CD4-positive, CD25-positive, alpha-beta regulatory T cell (primary cell): ENCODE measurements around the gene SWAP70. TPM values are rescaled to one million over a fixed set of nuclear protein-coding genes. Genes with fewer than 3 reads are reported as not detected.

Source experiments
- ATAC-seq, 2 donors: fragments of 150-1000 bp; cut with Tn5 transposase; one replicate each; pipeline ENCODE4 v1.10.0; 2021; ENCODE audit warnings: low read depth in 2 of 2, moderate number of reproducible peaks in 2 of 2, moderate library complexity in 1 of 2
- DNase-seq, 3 donors: peaks; one replicate each; pipeline versions ENCODE4 v3.0.0 to v3.0.0-alpha.2; 2012 to 2022; ENCODE audit warnings: mixed read lengths in 1 of 3
- H3K27ac ChIP-seq: one replicate; pipeline ENCODE4 v1.7.0; 2013; ENCODE audit warnings: mild to moderate bottlenecking, low read length; ENCODE audit not compliant: insufficient read depth, poor library complexity, severe bottlenecking
- H3K27me3 ChIP-seq: one replicate; pipeline ENCODE4 v1.7.0; 2013; ENCODE audit warnings: low read length; ENCODE audit not compliant: control insufficient read depth, insufficient read depth
- H3K36me3 ChIP-seq: one replicate; pipeline ENCODE4 v1.7.0; 2013; ENCODE audit warnings: mild to moderate bottlenecking, low read length, moderate library complexity; ENCODE audit not compliant: control insufficient read depth, insufficient read depth
- H3K4me1 ChIP-seq: 2 replicates; pipeline ENCODE4 v1.7.0; 2013; ENCODE audit warnings: mild to moderate bottlenecking, low read length; ENCODE audit not compliant: insufficient read depth, control insufficient read depth, poor library complexity, severe bottlenecking
- H3K4me3 ChIP-seq: one replicate; pipeline ENCODE4 v1.7.0; 2013; ENCODE audit warnings: low read depth, mild to moderate bottlenecking, low read length, moderate library complexity
- H3K9me3 ChIP-seq, 2 experiments: 1 replicate in 1 of 2; 2 replicates in 1 of 2; pipeline ENCODE4 v1.7.0; 2013; ENCODE audit warnings: low read length in 2 of 2, mild to moderate bottlenecking in 1 of 2, moderate library complexity in 1 of 2; ENCODE audit not compliant: control insufficient read depth in 2 of 2
- H3K27ac Mint-ChIP-seq, 3 donors: one replicate each; pipeline ENCODE4 v1.8.0; 2020 to 2022; ENCODE audit warnings: mild to moderate bottlenecking in 3 of 3, mixed read lengths in 3 of 3, moderate library complexity in 2 of 3
- H3K27me3 Mint-ChIP-seq: one replicate; pipeline ENCODE4 v1.8.0; 2022; ENCODE audit warnings: mild to moderate bottlenecking, mixed read lengths
- H3K36me3 Mint-ChIP-seq: one replicate; pipeline ENCODE4 v1.8.0; 2020; ENCODE audit warnings: mixed read lengths
- H3K4me1 Mint-ChIP-seq, 4 donors: one replicate each; pipeline ENCODE4 v1.8.0; 2020 to 2022; ENCODE audit warnings: mixed read lengths in 4 of 4, mild to moderate bottlenecking in 1 of 4
- H3K4me3 Mint-ChIP-seq, 4 donors: one replicate each; pipeline ENCODE4 v1.8.0; 2020 to 2022; ENCODE audit warnings: mild to moderate bottlenecking in 4 of 4, mixed read lengths in 4 of 4, moderate library complexity in 3 of 4
- H3K9me3 Mint-ChIP-seq, 7 donors: one replicate each; pipeline ENCODE4 v1.8.0; 2020 to 2022; ENCODE audit warnings: mixed read lengths in 7 of 7, mild to moderate bottlenecking in 3 of 7, moderate library complexity in 2 of 7
- polyA plus RNA-seq, 4 donors: library from polyadenylated mRNA; unstranded; fragments of 300-500 nt; fragmentation: Illumina TruSeq; gene quantifications; one replicate each; pipeline ENCODE4 v1.2.3, GENCODE V29; 2021
- total RNA-seq: library from RNA; stranded (reverse); gene quantifications from one replicate; pipeline ENCODE4 v1.2.3, GENCODE V29; 2022

Gene SWAP70
- total and polyA plus RNA-seq, 5 donors from 2014 or later = 6.1 to 16.3 (median 13.2) TPM

- Mint-ChIP-seq H3K27ac (peak overlapping the region in 1 of 3 donors; percentile 57), H3K4me3 (no peak overlapping the region), H3K27me3 (no peaks in the 10 kb centered on the region), H3K9me3 (peaks cover 0 to 2% (median 0%) of the 10 kb centered on the region in 7 donors), H3K36me3 (peaks cover 28% of the 10 kb centered on the region), H3K4me1 (peaks cover 4 to 27% (median 15%) of the 10 kb centered on the region in 4 donors)
- Histone ChIP-seq H3K27me3 (no peaks in the 10 kb centered on the region), H3K27ac (no peak overlapping the region), H3K9me3 (no peaks in the 10 kb centered on the region), H3K4me3 (no peak overlapping the region), H3K4me1 (no peaks in the 10 kb centered on the region), H3K36me3 (peaks cover 5% of the 10 kb centered on the region)
- no peak for DNase-seq
- no peak for ATAC-seq
These were observed 53.8 kb downstream of the SWAP70 start for GRCh38 chr11:9717719-9718118.

- H3K4me3 Mint-ChIP-seq = no peak overlapping the region
- DNase-seq = no peak
- no peaks in the 10 kb centered on the region for H3K9me3 ChIP-seq
- ATAC-seq = no peak
- peaks cover 5% of the 10 kb centered on the region for H3K36me3 ChIP-seq
- no peaks in the 10 kb centered on the region for H3K27me3 Mint-ChIP-seq
- peak overlapping the region in 2 of 3 donors; percentile 9 to 57 for H3K27ac Mint-ChIP-seq
- H3K4me1 ChIP-seq = no peaks in the 10 kb centered on the region
- no peak overlapping the region for H3K4me3 ChIP-seq
- H3K27me3 ChIP-seq = no peaks in the 10 kb centered on the region
- H3K4me1 Mint-ChIP-seq = peaks cover under 1 to 25% (median 15%) of the 10 kb centered on the region in 4 donors
- H3K27ac ChIP-seq = no peak overlapping the region
- H3K36me3 Mint-ChIP-seq = peaks cover 28% of the 10 kb centered on the region
- peaks cover 0 to 2% (median 0%) of the 10 kb centered on the region in 7 donors for H3K9me3 Mint-ChIP-seq
These were observed 54.3 kb downstream of the SWAP70 start for GRCh38 chr11:9718147-9718546.

GRCh38 chr11:9719566-9720289 lies 55.9 kb downstream of the SWAP70 start:
- Mint-ChIP-seq H3K27me3 (no peaks in the 10 kb centered on the region), H3K4me1 (peaks cover 0 to 25% (median 14%) of the 10 kb centered on the region in 4 donors), H3K36me3 (peaks cover 17% of the 10 kb centered on the region), H3K9me3 (peaks cover 0 to 2% (median 0%) of the 10 kb centered on the region in 7 donors), H3K4me3 (no peak overlapping the region), H3K27ac (peak overlapping the region; percentile 47 to 71 (median 65))
- Histone ChIP-seq H3K9me3 (no peaks in the 10 kb centered on the region), H3K27ac (no peak overlapping the region), H3K36me3 (peaks cover 5% of the 10 kb centered on the region), H3K27me3 (no peaks in the 10 kb centered on the region), H3K4me3 (no peak overlapping the region), H3K4me1 (no peaks in the 10 kb centered on the region)
- peak in 1 of 3 donors; percentile 21 for DNase-seq
- ATAC-seq = no peak

- no peak overlapping the region for H3K27ac ChIP-seq
These were observed 56.4 kb downstream of the SWAP70 start for GRCh38 chr11:9720290-9720630.

GRCh38 chr11:9722023-9722422 lies 58.1 kb downstream of the SWAP70 start:
- no peak for DNase-seq
- Mint-ChIP-seq H3K27ac (no peak overlapping the region), H3K4me1 (peaks cover 0 to 19% (median 8%) of the 10 kb centered on the region in 4 donors), H3K36me3 (peaks cover 3% of the 10 kb centered on the region), H3K9me3 (no peaks in the 10 kb centered on the region), H3K27me3 (no peaks in the 10 kb centered on the region), H3K4me3 (no peak overlapping the region)
- no peak overlapping the region for H3K4me3 ChIP-seq
- ATAC-seq = no peak
- no peak overlapping the region for H3K27ac ChIP-seq
- no peaks in the 10 kb centered on the region for H3K36me3 ChIP-seq
- no peaks in the 10 kb centered on the region for H3K9me3 ChIP-seq
- no peaks in the 10 kb centered on the region for H3K27me3 ChIP-seq
- H3K4me1 ChIP-seq = no peaks in the 10 kb centered on the region

More at GRCh38 chr11:9720290-9720630, 56.4 kb downstream of the SWAP70 start:
- peaks cover 3% of the 10 kb centered on the region for H3K36me3 ChIP-seq
- Mint-ChIP-seq H3K27me3 (no peaks in the 10 kb centered on the region), H3K9me3 (peaks cover 0 to 2% (median 0%) of the 10 kb centered on the region in 7 donors), H3K27ac (peak overlapping the region in 1 of 3 donors; percentile 71), H3K4me3 (no peak overlapping the region), H3K36me3 (peaks cover 15% of the 10 kb centered on the region), H3K4me1 (peaks cover 0 to 25% (median 14%) of the 10 kb centered on the region in 4 donors)
- no peak overlapping the region for H3K4me3 ChIP-seq
- DNase-seq = no peak
- H3K27me3 ChIP-seq = no peaks in the 10 kb centered on the region
- no peaks in the 10 kb centered on the region for H3K9me3 ChIP-seq
- ATAC-seq = no peak
- H3K4me1 ChIP-seq = no peaks in the 10 kb centered on the region

- Histone ChIP-seq H3K27ac (no peak overlapping the region), H3K9me3 (no peaks in the 10 kb centered on the region), H3K4me3 (no peak overlapping the region), H3K4me1 (no peaks in the 10 kb centered on the region), H3K36me3 (peaks cover 3% of the 10 kb centered on the region), H3K27me3 (no peaks in the 10 kb centered on the region)
- Mint-ChIP-seq H3K27ac (no peak overlapping the region), H3K4me3 (no peak overlapping the region), H3K36me3 (peaks cover 5% of the 10 kb centered on the region), H3K4me1 (peaks cover 0 to 18% (median 8%) of the 10 kb centered on the region in 4 donors), H3K9me3 (no peaks in the 10 kb centered on the region), H3K27me3 (no peaks in the 10 kb centered on the region)
- ATAC-seq (no peak), DNase-seq (no peak)
These were observed 59.0 kb downstream of the SWAP70 start for GRCh38 chr11:9722893-9723292.

- DNase-seq (no peak), ATAC-seq (no peak)
- H3K9me3 Mint-ChIP-seq = no peaks in the 10 kb centered on the region
- H3K4me1 ChIP-seq = no peaks in the 10 kb centered on the region
- peaks cover 12% of the 10 kb centered on the region for H3K36me3 ChIP-seq
- H3K4me3 ChIP-seq = no peak overlapping the region
- H3K4me1 Mint-ChIP-seq = peaks cover 0 to 2% (median under 1%) of the 10 kb centered on the region in 4 donors
- H3K27me3 ChIP-seq = no peaks in the 10 kb centered on the region
- H3K27ac Mint-ChIP-seq = no peak overlapping the region
- H3K9me3 ChIP-seq = no peaks in the 10 kb centered on the region
- no peak overlapping the region for H3K27ac ChIP-seq
- no peaks in the 10 kb centered on the region for H3K27me3 Mint-ChIP-seq
- no peak overlapping the region for H3K4me3 Mint-ChIP-seq
- peaks cover 14% of the 10 kb centered on the region for H3K36me3 Mint-ChIP-seq
These were observed 62.6 kb downstream of the SWAP70 start for GRCh38 chr11:9726321-9727022.
